SK-N-SH (cell line): ENCODE data around the gene TBC1D8. TPM values are rescaled to one million over a fixed set of nuclear protein-coding genes. Genes with fewer than 3 reads are reported as not detected.
A peak's percentile ranks its signal among the peaks of the same experiment; 100 is the strongest.

Experiments
- CTCF ChIA-PET: fragments of 300-600, 350-600 bp; formaldehyde crosslinking; extraction: SDS; loops from one replicate; lab custom pipeline; 2021; lab: Yijun Ruan, JAX
- POLR2A ChIA-PET: fragments of 350-600 bp; sonication (Branson Sonifier 250); formaldehyde crosslinking; extraction: SDS; loops from one replicate; lab custom pipeline; 2020; ENCODE audit warnings: antibody characterized with exemption, inconsistent platforms; lab: Yijun Ruan, JAX
- DNase-seq: peaks from one replicate; pipeline ENCODE4 v3.0.0; 2012
- H2AFZ ChIP-seq: fragments of 200-600 bp; sonication (generic); 2 replicates; pipeline ENCODE4 v1.8.1; 2016; ENCODE audit warnings: antibody characterized with exemption, mild to moderate bottlenecking, low read depth
- H3F3A ChIP-seq: fragments of 200-600 bp; sonication (generic); replicated peaks from 2 replicates; pipeline ENCODE3; 2016; ENCODE audit warnings: antibody characterized with exemption, mild to moderate bottlenecking; ENCODE audit not compliant: insufficient read depth
- H3K27ac ChIP-seq, 2 experiments: fragments of 200-500 bp in 1 of 2; fragments of 200-600 bp in 1 of 2; sonication (Bioruptor generic) in 1 of 2; sonication (generic), shearing (Covaris generic) in 1 of 2; 2 replicates each; pipeline versions ENCODE4 v1.5.1 to v1.6.1; 2014 to 2016; ENCODE audit warnings: low read depth in 2 of 2, inconsistent platforms in 1 of 2, low read length in 1 of 2, mild to moderate bottlenecking in 1 of 2, mixed read lengths in 1 of 2
- H3K27me3 ChIP-seq: fragments of 200-600 bp; sonication (generic), shearing (Covaris generic); 2 replicates; pipeline ENCODE4 v1.6.1; 2016; ENCODE audit warnings: mixed run types; ENCODE audit not compliant: insufficient read depth
- H3K36me3 ChIP-seq, 2 experiments: fragments of 200-500 bp in 1 of 2; fragments of 200-600 bp in 1 of 2; sonication (Bioruptor generic) in 1 of 2; sonication (generic) in 1 of 2; replicated peaks in 1 of 2; 2 replicates each; pipeline versions ENCODE3 to v1.5.1; 2014 to 2016; ENCODE audit warnings: low read length in 1 of 2, mild to moderate bottlenecking in 1 of 2; ENCODE audit not compliant: insufficient read depth in 2 of 2, control insufficient read depth in 1 of 2
- H3K4me1 ChIP-seq, 2 experiments: fragments of 200-500 bp in 1 of 2; fragments of 200-600 bp in 1 of 2; sonication (Bioruptor generic) in 1 of 2; sonication (generic), shearing (Covaris generic) in 1 of 2; 2 replicates each; pipeline versions ENCODE4 v1.5.1 to v1.6.1; 2014 to 2016; ENCODE audit warnings: low read depth in 1 of 2, low read length in 1 of 2, mixed run types in 1 of 2; ENCODE audit not compliant: insufficient read depth in 2 of 2, control insufficient read depth in 1 of 2
- H3K4me2 ChIP-seq: fragments of 200-600 bp; sonication (generic), shearing (Covaris generic); 2 replicates; pipeline ENCODE4 v1.6.1; 2017; ENCODE audit warnings: mixed run types
- H3K4me3 ChIP-seq, 2 experiments: fragments of 200-500 bp in 1 of 2; fragments of 200-600 bp in 1 of 2; sonication (Bioruptor generic) in 1 of 2; sonication (generic), shearing (Covaris generic) in 1 of 2; 2 replicates each; pipeline versions ENCODE4 v1.5.1 to v1.8.1; 2014 to 2016; ENCODE audit warnings: low read depth in 2 of 2, inconsistent platforms in 1 of 2, low read length in 1 of 2, mild to moderate bottlenecking in 1 of 2, mixed read lengths in 1 of 2, moderate library complexity in 1 of 2
- H3K79me2 ChIP-seq: fragments of 200-600 bp; sonication (generic); 2 replicates; pipeline ENCODE4 v1.8.1; 2017; ENCODE audit warnings: mild to moderate bottlenecking; ENCODE audit not compliant: insufficient read depth
- H3K9ac ChIP-seq: fragments of 200-600 bp; sonication (generic); 2 replicates; pipeline ENCODE4 v1.6.1; 2017; ENCODE audit warnings: mixed run types
- H3K9me2 ChIP-seq: fragments of 200-600 bp; sonication (generic); 2 replicates; pipeline ENCODE4 v1.6.1; 2017; ENCODE audit warnings: mixed run types
- H3K9me3 ChIP-seq: fragments of 200-600 bp; sonication (generic); 2 replicates; pipeline ENCODE4 v1.6.1; 2017; ENCODE audit warnings: mixed run types, mild to moderate bottlenecking, moderate library complexity
- H4K20me1 ChIP-seq: fragments of 200-600 bp; sonication (generic); 2 replicates; pipeline ENCODE4 v1.6.1; 2017; ENCODE audit warnings: mild to moderate bottlenecking, mixed run types; ENCODE audit not compliant: insufficient read depth
- CHD2 ChIP-seq: fragments of 150-350 bp; IDR thresholded peaks from 2 replicates; pipeline ENCODE4 v1.6.1; 2018; ENCODE audit warnings: low read length; ENCODE audit not compliant: partially characterized antibody
- CTCF ChIP-seq: fragments of 200-600 bp; sonication (generic); IDR thresholded peaks from 2 replicates; pipeline ENCODE4 v1.6.1; 2017; ENCODE audit warnings: antibody characterized with exemption, mild to moderate bottlenecking, moderate library complexity
- EP300 ChIP-seq, 2 experiments: IDR thresholded peaks; 2 replicates each; pipeline versions ENCODE4 v1.4.0 to v1.6.1; 2012; ENCODE audit warnings: borderline replicate concordance in 1 of 2, low read depth in 1 of 2, low read length in 1 of 2
- FOSL2 ChIP-seq: IDR thresholded peaks from 2 replicates; pipeline ENCODE4 v1.4.0; 2012; ENCODE audit warnings: low read depth, mild to moderate bottlenecking, moderate library complexity, borderline replicate concordance
- FOXJ3 ChIP-seq: sonication (generic); formaldehyde crosslinking; IDR thresholded peaks from 2 replicates; pipeline ENCODE4 v1.5.1; 2020; ENCODE audit warnings: mild to moderate bottlenecking, missing genetic modification reagents
- FOXM1 ChIP-seq: IDR thresholded peaks from 2 replicates; pipeline ENCODE4 v1.4.0; 2012; ENCODE audit warnings: low read depth, mild to moderate bottlenecking
- GATA2 ChIP-seq: sonication (generic); formaldehyde crosslinking; IDR thresholded peaks from 2 replicates; pipeline ENCODE4 v1.5.0; 2020; ENCODE audit warnings: mild to moderate bottlenecking, missing genetic modification reagents
- MAX ChIP-seq: IDR thresholded peaks from 2 replicates; pipeline ENCODE4 v1.4.0; 2012; ENCODE audit warnings: low read depth
- MEF2A ChIP-seq: IDR thresholded peaks from 2 replicates; pipeline ENCODE4 v1.4.0; 2012; ENCODE audit warnings: low read depth, borderline replicate concordance
- MXI1 ChIP-seq: IDR thresholded peaks from 2 replicates; pipeline ENCODE4 v1.6.1; 2012; ENCODE audit warnings: mild to moderate bottlenecking, low read depth, low read length, improper control_type of control experiment
- PBX3 ChIP-seq: IDR thresholded peaks from 2 replicates; pipeline ENCODE4; 2012
- POLR2AphosphoS5 ChIP-seq: IDR thresholded peaks from 2 replicates; pipeline ENCODE4 v1.6.1; 2012; ENCODE audit warnings: low read depth, low read length
- RAD21 ChIP-seq: IDR thresholded peaks from 2 replicates; pipeline ENCODE4 v1.6.1; 2012; ENCODE audit warnings: mild to moderate bottlenecking, low read length
- RXRA ChIP-seq: IDR thresholded peaks from 2 replicates; pipeline ENCODE4 v1.4.0; 2012; ENCODE audit warnings: low read depth, mild to moderate bottlenecking, borderline replicate concordance
- SIN3A ChIP-seq: IDR thresholded peaks from 2 replicates; pipeline ENCODE4 v1.6.1; 2012; ENCODE audit warnings: low read depth, mild to moderate bottlenecking, low read length, moderate library complexity, borderline replicate concordance
- SMC3 ChIP-seq: IDR thresholded peaks from 2 replicates; pipeline ENCODE4 v1.6.1; 2012; ENCODE audit warnings: low read depth, low read length, improper control_type of control experiment
- TAF1 ChIP-seq: IDR thresholded peaks from 2 replicates; pipeline ENCODE4 v1.6.1; 2012; ENCODE audit warnings: low read depth, mild to moderate bottlenecking, low read length, moderate library complexity, borderline replicate concordance
- TCF12 ChIP-seq: IDR thresholded peaks from 2 replicates; pipeline ENCODE4 v1.4.0; 2012
- USF2 ChIP-seq: fragments of 150-350 bp; IDR thresholded peaks from 2 replicates; pipeline ENCODE4 v1.6.1; 2017; ENCODE audit warnings: antibody characterized with exemption, low read length, low read depth, borderline replicate concordance
- ZBTB33 ChIP-seq: IDR thresholded peaks from 2 replicates; pipeline ENCODE4 v1.4.0; 2012; ENCODE audit warnings: low read depth, borderline replicate concordance
- WGBS: methylation state at CpG from one replicate; pipeline ENCODE4 v1.1.6; 2017; ENCODE audit warnings: low lambda C conversion rate; 5-methylcytosine and 5-hydroxymethylcytosine counted together
- polyA plus RNA-seq, 3 experiments: library from polyadenylated mRNA; depleted of rRNA; stranded (reverse); fragments of >200 nt; gene quantifications; 2 replicates each; pipeline ENCODE4 v1.2.3, GENCODE V29; 2012

TBC1D8 gene
- polyA plus RNA-seq, 1 of the 3 experiments (the other 2 are of a cell fraction): 5.3 TPM

GRCh38 chr2:101109451-101110118 is 41.6 kb downstream of the TBC1D8 start:
- no peak overlapping the region for H2AFZ ChIP-seq
- H3K4me3 ChIP-seq: no peak overlapping the region
- no peaks in the 10 kb centered on the region for H4K20me1 ChIP-seq
- H3K9ac ChIP-seq: no peak overlapping the region
- no peaks in the 10 kb centered on the region for H3K9me3 ChIP-seq
- H3K36me3 ChIP-seq: no peaks in the 10 kb centered on the region
- H3K79me2 ChIP-seq: no peaks in the 10 kb centered on the region
- TF ChIP-seq TCF12 (no peak), FOXM1 (no peak)
- no peak overlapping the region for H3K4me2 ChIP-seq
- peaks cover 7 to 53% of the 10 kb centered on the region in 2 experiments; a peak in 3 of 4 replicates for H3K4me1 ChIP-seq
- WGBS: 90% methylated on average over 14 of the region's 14 CpGs
- H3K27me3 ChIP-seq: no peaks in the 10 kb centered on the region
- H3F3A ChIP-seq: no peaks in the 10 kb centered on the region
- ChIA-PET POLR2A (no interaction called here), CTCF (interaction anchor here (0.6 kb wide), 1 partner anchor 105 kb away, joined by 3 read pairs; no protein-coding TSS in a partner anchor)
- peak overlapping the region in 1 of 2 experiments; percentile 60; a peak in 1 of 4 replicates for H3K27ac ChIP-seq
- no peaks in the 10 kb centered on the region for H3K9me2 ChIP-seq
- DNase-seq: no peak

- Histone ChIP-seq H3K27ac (no peak overlapping the region; a peak in 1 of 4 replicates), H3K9me2 (no peaks in the 10 kb centered on the region), H3K4me2 (no peak overlapping the region), H3K4me3 (no peak overlapping the region), H2AFZ (no peak overlapping the region), H3K27me3 (no peaks in the 10 kb centered on the region), H3K9me3 (no peaks in the 10 kb centered on the region), H3K9ac (no peak overlapping the region), H3K4me1 (peaks cover 0 to 43% of the 10 kb centered on the region in 2 experiments; a peak in 3 of 4 replicates), H3K36me3 (no peaks in the 10 kb centered on the region), H3K79me2 (no peaks in the 10 kb centered on the region), H3F3A (no peaks in the 10 kb centered on the region), H4K20me1 (no peaks in the 10 kb centered on the region)
- CTCF ChIA-PET: interaction anchor here (1.0 kb wide), 1 partner anchor 96 kb away, joined by 3 read pairs; no protein-coding TSS in a partner anchor
- DNase-seq: no peak
- WGBS: 89% methylated on average over 8 of the region's 8 CpGs
- TF ChIP-seq ZBTB33 (no peak), MEF2A (no peak), MXI1 (no peak), SIN3A (no peak), EP300 (IDR thresholded peaks at IDR 0.05; ENCODE audit: borderline replicate concordance in 1 of 2, low read depth in 1 of 2, low read length in 1 of 2) (no peak), CTCF (no peak), POLR2AphosphoS5 (no peak), TAF1 (no peak), GATA2 (no peak), USF2 (no peak), PBX3 (no peak), FOXJ3 (CRISPR knock-in tag) (no peak), RXRA (no peak), FOSL2 (no peak), SMC3 (no peak), CHD2 (no peak), MAX (no peak), RAD21 (no peak)
- POLR2A ChIA-PET: no interaction called here
Observed at GRCh38 chr2:101108357-101108756, 42.8 kb downstream of the TBC1D8 start.
